ENCODE results near the gene NDUFA11.
"Not testable (repeated sequence)": the region's sequence is repeated elsewhere in the genome, so short reads cannot be mapped to it uniquely, and the experiment has no call there.

The NDUFA11 gene

DNA sequence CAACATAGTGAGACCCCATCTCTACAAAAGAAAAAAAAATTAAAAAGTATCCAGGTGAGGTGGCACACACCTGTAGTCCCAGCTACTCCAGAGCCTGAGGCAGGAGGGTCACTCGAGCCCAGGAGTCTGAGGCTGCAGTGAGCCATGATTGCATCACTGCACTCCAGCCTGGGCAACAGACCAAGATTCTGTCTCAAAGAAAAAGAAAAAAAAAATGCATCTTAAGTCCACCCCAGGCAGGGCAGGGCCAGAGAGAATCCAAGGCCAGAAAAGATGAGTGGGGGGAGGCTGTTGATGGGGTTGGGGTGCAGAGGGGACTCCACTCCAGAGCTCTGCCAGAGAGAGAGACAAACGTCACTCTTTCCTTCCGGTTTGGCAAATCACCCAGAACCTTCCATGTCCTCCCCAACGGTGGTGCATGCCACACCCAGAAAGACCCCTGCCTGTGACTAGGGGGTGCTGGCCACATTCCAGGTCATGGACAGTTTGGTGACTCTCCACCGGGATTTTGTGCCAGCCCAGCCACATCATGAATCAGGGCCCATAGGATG is 52.8 kb downstream of the NDUFA11 start:
- DNase-seq: no peak

- DNase-seq: no peak
Observed at GRCh38 chr19:5850189-5850588, 53.4 kb downstream of the NDUFA11 start.

DNA sequence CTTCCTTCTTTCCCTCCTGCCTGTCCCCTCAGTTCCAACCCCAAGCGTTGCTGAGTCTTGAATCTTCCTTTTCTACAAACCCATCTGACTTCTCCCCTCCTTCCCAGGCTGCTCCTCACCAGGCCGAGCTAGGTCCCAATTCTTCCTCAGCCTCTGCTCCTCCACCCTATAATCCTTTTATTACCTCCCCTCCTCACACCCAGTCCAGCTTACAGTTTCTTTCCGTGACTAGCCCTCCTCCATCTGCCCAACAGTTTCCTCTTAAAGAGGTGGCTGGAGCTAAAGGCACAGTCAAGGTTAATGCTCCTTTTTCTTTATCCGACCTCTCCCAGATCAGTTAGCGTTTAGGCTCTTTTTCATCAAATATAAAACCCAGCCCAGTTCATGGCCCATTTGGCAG is 55.0 kb downstream of the NDUFA11 start:
- not testable (repeated sequence) for DNase-seq

DNA sequence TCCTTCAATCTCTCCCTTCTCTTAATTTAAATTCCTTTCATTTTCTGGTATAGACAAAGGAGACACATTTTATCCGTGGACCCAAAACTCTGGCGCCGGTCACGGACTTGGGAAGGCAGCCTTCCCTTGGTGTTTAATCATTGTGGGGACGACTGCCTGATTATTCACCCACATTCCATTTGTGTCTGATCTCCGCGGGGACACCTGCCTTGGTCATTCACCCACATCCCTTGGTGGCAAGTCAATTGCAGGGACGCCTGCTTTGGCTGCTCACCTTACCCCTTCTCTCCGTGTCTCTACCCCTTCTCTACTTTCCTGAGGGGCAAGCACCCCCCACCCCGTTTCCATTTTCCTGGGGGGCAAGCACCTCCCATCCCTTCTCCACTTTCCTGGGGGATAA is 55.7 kb downstream of the NDUFA11 start:
- DNase-seq: not testable (repeated sequence)
